ENCODE measurements around the gene RAD51B.

The RAD51B gene

DNA sequence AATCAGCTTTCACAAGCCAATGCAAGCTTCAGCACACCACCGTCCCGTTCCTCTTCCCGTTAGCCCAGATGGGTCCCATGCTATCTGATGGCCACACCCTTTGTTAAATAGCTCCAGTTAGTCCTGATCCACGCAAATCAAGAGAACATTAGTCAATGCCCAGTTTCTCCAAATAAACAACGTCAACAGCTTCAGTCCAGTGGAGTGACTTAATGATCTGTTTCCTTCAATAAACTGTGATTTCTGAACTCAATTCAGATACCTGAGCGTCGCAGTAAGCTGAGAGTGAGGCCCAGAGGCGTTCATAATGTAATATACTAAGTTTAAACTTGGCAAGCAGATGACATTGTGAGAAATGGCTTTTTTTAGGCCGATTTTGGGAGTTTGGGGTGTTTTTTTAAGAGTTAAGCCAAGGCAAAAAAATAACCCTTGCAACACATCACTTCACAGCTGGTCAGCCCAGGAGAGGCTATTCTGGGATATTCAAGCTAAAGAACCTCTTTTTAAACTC, 861.0 kb downstream of the RAD51B start:
- Histone ChIP-seq H3K27ac (ENCODE audit: low read length) (no peak overlapping the region), H3F3A (ENCODE audit: insufficient read depth, low read length) (peaks cover 7% of the 10 kb centered on the region; the same call in 1 of the 2 replicates), H3K4me3 (ENCODE audit: low read length) (no peak overlapping the region), H3K27me3 (replicated peaks; ENCODE audit: insufficient read depth, low read length) (no peaks in the 10 kb centered on the region), H2AFZ (ENCODE audit: low read length) (no peak overlapping the region), H3K9me2 (replicated peaks; ENCODE audit: insufficient read depth, low read length) (no peaks in the 10 kb centered on the region), H3K4me1 (ENCODE audit: low read length) (peaks cover 13% of the 10 kb centered on the region), H3K9me3 (replicated peaks; ENCODE audit: insufficient read depth, low read length) (no peaks in the 10 kb centered on the region), H4K20me1 (ENCODE audit: insufficient read depth, low read length) (no peaks in the 10 kb centered on the region), H3K4me2 (ENCODE audit: low read depth, low read length) (no peak overlapping the region), H3K36me3 (replicated peaks; ENCODE audit: insufficient read depth, low read length) (no peaks in the 10 kb centered on the region), H3K9ac (ENCODE audit: low read length) (no peak overlapping the region), H3K79me2 (ENCODE audit: low read length) (no peaks in the 10 kb centered on the region)
- DNase-seq: no peak
- TF ChIP-seq EZH2phosphoT487 (IDR thresholded peaks at IDR 0.05; ENCODE audit: low read length): no peak
- TF ChIP-seq EZH2 (optimal IDR thresholded peaks at IDR 0.05; ENCODE audit: low read depth, low read length): no peak
- TF ChIP-seq, protein P1, sequence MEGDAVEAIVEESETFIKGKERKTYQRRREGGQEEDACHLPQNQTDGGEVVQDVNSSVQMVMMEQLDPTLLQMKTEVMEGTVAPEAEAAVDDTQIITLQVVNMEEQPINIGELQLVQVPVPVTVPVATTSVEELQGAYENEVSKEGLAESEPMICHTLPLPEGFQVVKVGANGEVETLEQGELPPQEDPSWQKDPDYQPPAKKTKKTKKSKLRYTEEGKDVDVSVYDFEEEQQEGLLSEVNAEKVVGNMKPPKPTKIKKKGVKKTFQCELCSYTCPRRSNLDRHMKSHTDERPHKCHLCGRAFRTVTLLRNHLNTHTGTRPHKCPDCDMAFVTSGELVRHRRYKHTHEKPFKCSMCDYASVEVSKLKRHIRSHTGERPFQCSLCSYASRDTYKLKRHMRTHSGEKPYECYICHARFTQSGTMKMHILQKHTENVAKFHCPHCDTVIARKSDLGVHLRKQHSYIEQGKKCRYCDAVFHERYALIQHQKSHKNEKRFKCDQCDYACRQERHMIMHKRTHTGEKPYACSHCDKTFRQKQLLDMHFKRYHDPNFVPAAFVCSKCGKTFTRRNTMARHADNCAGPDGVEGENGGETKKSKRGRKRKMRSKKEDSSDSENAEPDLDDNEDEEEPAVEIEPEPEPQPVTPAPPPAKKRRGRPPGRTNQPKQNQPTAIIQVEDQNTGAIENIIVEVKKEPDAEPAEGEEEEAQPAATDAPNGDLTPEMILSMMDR (IDR thresholded peaks at IDR 0.05; ENCODE audit: low read length): no peak

DNA sequence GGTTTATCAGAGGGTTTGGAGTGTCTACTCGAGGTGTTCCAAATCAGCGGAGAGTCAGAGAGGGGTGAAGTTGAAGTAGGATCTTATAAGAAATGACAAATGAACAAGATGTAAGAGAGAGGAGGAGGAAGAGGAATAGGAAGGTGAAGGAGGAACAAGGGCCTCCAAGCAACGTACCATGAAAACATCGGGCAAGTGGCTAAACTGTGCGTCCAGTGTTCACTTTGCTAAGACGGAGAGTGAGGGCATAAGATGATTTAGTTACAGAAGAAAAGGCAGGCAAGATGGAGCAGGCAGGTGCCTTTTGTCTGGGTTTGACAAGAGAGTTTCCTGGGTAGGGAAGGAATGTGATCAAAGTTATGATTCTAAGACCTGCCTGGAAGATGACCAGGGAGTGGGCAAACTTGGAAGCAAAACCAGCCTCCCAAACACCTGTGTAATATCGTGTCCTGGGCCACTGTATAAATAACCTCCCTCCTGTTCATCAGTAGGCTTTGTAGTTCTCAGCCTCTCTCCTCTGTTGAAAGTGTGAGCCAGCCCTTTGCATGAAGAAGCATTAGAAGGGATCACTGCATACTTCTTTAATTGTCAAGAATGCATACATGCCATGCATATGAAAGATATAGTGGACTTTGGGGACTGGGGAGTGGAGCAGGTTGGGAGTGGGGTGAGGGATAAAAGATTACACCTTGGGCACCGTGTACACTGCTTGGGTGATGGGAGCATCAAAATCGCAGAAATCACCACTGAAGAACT, 861.9 kb downstream of the RAD51B start:
- H3K79me2 ChIP-seq (ENCODE audit: low read length): no peaks in the 10 kb centered on the region
- H3K4me2 ChIP-seq (ENCODE audit: low read depth, low read length): no peak overlapping the region
- no peak overlapping the region for H3K4me3 ChIP-seq (ENCODE audit: low read length)
- H3K4me1 ChIP-seq (ENCODE audit: low read length): peaks cover 19% of the 10 kb centered on the region
- no peak overlapping the region for H2AFZ ChIP-seq (ENCODE audit: low read length)
- no peak overlapping the region for H3K9ac ChIP-seq (ENCODE audit: low read length)
- H4K20me1 ChIP-seq (ENCODE audit: insufficient read depth, low read length): no peaks in the 10 kb centered on the region
- peaks cover 12% of the 10 kb centered on the region for H3F3A ChIP-seq (ENCODE audit: insufficient read depth, low read length)
- no peaks in the 10 kb centered on the region for H3K9me3 ChIP-seq (replicated peaks; ENCODE audit: insufficient read depth, low read length)
- H3K27me3 ChIP-seq (replicated peaks; ENCODE audit: insufficient read depth, low read length): no peaks in the 10 kb centered on the region
- no peak for DNase-seq
- no peaks in the 10 kb centered on the region for H3K9me2 ChIP-seq (replicated peaks; ENCODE audit: insufficient read depth, low read length)
- no peaks in the 10 kb centered on the region for H3K36me3 ChIP-seq (replicated peaks; ENCODE audit: insufficient read depth, low read length)
- TF ChIP-seq, protein P1 (IDR thresholded peaks at IDR 0.05; ENCODE audit: low read length): no peak
- TF ChIP-seq EZH2phosphoT487 (IDR thresholded peaks at IDR 0.05; ENCODE audit: low read length): no peak
- no peak overlapping the region for H3K27ac ChIP-seq (ENCODE audit: low read length)

DNA sequence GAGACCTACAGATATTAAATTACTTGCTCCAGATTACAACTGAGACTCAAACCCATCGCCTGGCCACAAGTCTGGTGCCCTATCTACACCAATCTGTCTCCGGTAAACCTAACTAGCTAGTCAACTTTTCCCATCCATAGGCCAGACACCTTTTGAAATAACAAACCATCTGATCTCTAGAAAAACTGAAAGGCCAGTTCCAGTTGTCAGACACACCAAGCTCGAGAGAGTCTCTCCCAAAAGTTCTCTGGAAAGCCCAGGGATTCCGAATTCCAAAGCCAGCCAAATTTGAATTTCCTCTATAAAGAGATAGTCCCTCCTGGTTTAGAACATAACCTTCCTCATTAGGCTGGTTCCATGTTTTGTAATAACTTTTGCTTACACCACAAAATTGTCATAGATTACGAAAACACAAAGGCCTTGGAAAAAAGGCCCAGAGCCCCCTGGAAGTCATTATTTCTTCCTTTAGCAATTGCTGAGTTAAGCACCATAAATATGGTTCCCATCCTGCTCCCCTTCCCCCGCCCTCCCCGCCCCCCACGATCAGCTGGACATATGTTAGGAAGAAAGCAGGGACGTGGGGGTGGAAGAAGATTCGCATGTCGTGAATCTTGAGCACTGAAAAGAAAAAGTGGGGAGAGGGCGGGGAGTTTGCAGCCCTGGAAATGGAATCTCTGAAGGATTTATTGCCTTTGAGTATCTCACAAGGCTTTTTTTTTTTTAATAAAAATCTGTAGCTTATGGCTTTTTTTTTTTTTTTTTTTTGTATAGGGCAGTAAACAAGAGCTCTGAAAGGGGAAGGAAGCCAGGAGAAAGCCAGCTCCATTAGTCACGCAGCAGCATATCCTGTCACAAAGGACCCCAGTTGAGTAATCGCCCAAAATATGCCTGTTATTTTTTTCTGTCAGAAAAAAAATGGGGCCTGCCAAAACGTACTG, 862.9 kb downstream of the RAD51B start:
- Histone ChIP-seq H3F3A (ENCODE audit: insufficient read depth, low read length) (peaks cover 12% of the 10 kb centered on the region), H3K4me1 (ENCODE audit: low read length) (peaks cover 22% of the 10 kb centered on the region)

More for the DNA sequence above, 862.9 kb downstream of the RAD51B start:
- H3K4me2 ChIP-seq (ENCODE audit: low read depth, low read length): no peak overlapping the region
- no peak overlapping the region for H3K27ac ChIP-seq (ENCODE audit: low read length)
- H3K9me3 ChIP-seq (replicated peaks; ENCODE audit: insufficient read depth, low read length): no peaks in the 10 kb centered on the region
- DNase-seq: no peak
- no peak overlapping the region for H3K9ac ChIP-seq (ENCODE audit: low read length)
- H3K79me2 ChIP-seq (ENCODE audit: low read length): no peaks in the 10 kb centered on the region
- H2AFZ ChIP-seq (ENCODE audit: low read length): no peak overlapping the region
- no peaks in the 10 kb centered on the region for H3K36me3 ChIP-seq (replicated peaks; ENCODE audit: insufficient read depth, low read length)
- H3K9me2 ChIP-seq (replicated peaks; ENCODE audit: insufficient read depth, low read length): no peaks in the 10 kb centered on the region
- H4K20me1 ChIP-seq (ENCODE audit: insufficient read depth, low read length): no peaks in the 10 kb centered on the region
- TF ChIP-seq, protein P1 (IDR thresholded peaks at IDR 0.05; ENCODE audit: low read length): no peak
- no peak for TF ChIP-seq EZH2 (optimal IDR thresholded peaks at IDR 0.05; ENCODE audit: low read depth, low read length)
- TF ChIP-seq EZH2phosphoT487 (IDR thresholded peaks at IDR 0.05; ENCODE audit: low read length): no peak
- H3K4me3 ChIP-seq (ENCODE audit: low read length): no peak overlapping the region
- no peaks in the 10 kb centered on the region for H3K27me3 ChIP-seq (replicated peaks; ENCODE audit: insufficient read depth, low read length)
